OCI-LY1 (cell line): ENCODE data around the gene FBXO10.

Experiments used
- CTCF ChIP-seq: fragments of 200-600 bp; sonication (generic), shearing (Covaris generic); IDR thresholded peaks from 2 replicates; pipeline ENCODE4 v1.5.1; 2017; ENCODE audit warnings: mild to moderate bottlenecking, antibody characterized with exemption, low read length, moderate library complexity, mixed read lengths
- EZH2 ChIP-seq: fragments of 200-600 bp; sonication (generic), shearing (Covaris generic); IDR thresholded peaks from 2 replicates; pipeline ENCODE4 v1.8.0; 2017; ENCODE audit warnings: borderline replicate concordance, mixed run types, mild to moderate bottlenecking, antibody characterized with exemption, low read length, moderate library complexity, mixed read lengths

GRCh38 chr9:37550781-37551180, 25.4 kb downstream of the FBXO10 start:
- TF ChIP-seq CTCF (no peak), EZH2 (no peak)
